ENCODE measurements around the gene DPP8.

Gene DPP8

GRCh38 chr15:65423976-65424679, 93.4 kb downstream of the DPP8 start:
- FAIRE-seq, result no peak

GRCh38 chr15:65423150-65423975, 94.1 kb downstream of the DPP8 start:
- no peak for FAIRE-seq

GRCh38 chr15:65421360-65422215, 95.9 kb downstream of the DPP8 start:
- no peak for FAIRE-seq

- FAIRE-seq, result no peak
These were observed 96.5 kb downstream of the DPP8 start for GRCh38 chr15:65420975-65421359.

- FAIRE-seq, result no peak
These were observed 98.9 kb downstream of the DPP8 start for GRCh38 chr15:65418596-65418995.

- FAIRE-seq, result no peak
These were observed 100.6 kb downstream of the DPP8 start for GRCh38 chr15:65416845-65417416.

- FAIRE-seq, result no peak
These were observed 102.5 kb downstream of the DPP8 start for GRCh38 chr15:65414841-65415621.

GRCh38 chr15:65413760-65414144, 103.7 kb downstream of the DPP8 start:
- no peak for FAIRE-seq

- FAIRE-seq, result no peak
These were observed 104.3 kb downstream of the DPP8 start for GRCh38 chr15:65413051-65413759.

- no peak for FAIRE-seq
These were observed 104.9 kb downstream of the DPP8 start for GRCh38 chr15:65412556-65412955.

GRCh38 chr15:65411465-65412071, 105.9 kb downstream of the DPP8 start:
- FAIRE-seq, result no peak

GRCh38 chr15:65410972-65411371, 106.5 kb downstream of the DPP8 start:
- FAIRE-seq, result no peak

GRCh38 chr15:65410036-65410435, 107.5 kb downstream of the DPP8 start:
- FAIRE-seq, result no peak

- FAIRE-seq, result no peak
These were observed 108.4 kb downstream of the DPP8 start for GRCh38 chr15:65409036-65409631.

GRCh38 chr15:65408324-65409035, 109.0 kb downstream of the DPP8 start:
- no peak for FAIRE-seq

GRCh38 chr15:65406424-65407000, 111.0 kb downstream of the DPP8 start:
- FAIRE-seq, result no peak

GRCh38 chr15:65405791-65406423, 111.6 kb downstream of the DPP8 start:
- FAIRE-seq, result no peak

- no peak for FAIRE-seq
These were observed 113.2 kb downstream of the DPP8 start for GRCh38 chr15:65404186-65404872.
